Measurements from ENCODE around the gene ATG4A.

ATG4A gene

DNA sequence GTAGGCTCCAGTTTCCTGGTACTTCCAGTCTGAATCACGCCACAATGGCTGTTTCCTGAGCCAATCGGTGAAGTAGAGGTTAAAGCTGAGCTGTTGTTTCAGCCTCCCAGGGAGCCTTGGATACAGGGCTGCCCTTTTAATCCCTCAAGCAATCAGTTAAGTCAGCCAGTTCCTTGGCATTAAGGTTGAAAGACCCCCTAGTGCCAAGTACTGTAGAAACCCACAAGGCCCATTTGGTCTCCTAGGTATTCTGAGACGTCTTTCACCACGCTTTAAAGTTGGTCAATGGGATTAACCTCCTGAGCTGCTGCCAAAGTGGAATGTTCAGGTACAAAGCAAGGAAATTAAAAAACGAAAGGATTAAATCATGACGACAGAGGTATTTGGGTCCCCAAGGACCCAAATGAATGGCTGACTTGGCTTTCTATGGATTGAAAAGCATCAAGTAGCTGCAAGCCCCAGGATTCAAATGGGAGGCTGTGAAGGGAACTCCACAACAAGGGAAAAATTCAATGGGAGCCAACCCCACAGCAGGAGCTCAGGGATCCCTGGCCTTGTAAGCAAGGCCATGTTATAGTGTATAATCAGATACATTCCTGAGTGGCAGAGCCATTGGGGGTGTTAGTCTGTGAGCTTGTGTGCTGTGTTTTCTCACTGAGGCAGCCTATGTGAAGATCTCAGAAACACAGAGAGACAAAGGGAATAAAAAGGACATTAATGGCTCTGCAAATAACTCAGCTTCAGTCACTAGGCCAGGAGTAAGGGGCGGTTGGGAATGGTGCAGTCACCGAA, 86.0 kb downstream of the ATG4A start:
- Histone ChIP-seq H3K27ac (ENCODE audit: poor library complexity, severe bottlenecking) (no peak overlapping the region), H3K9me3 (ENCODE audit: severe bottlenecking) (no peaks in the 10 kb centered on the region), H3K27me3 (ENCODE audit: insufficient read depth, poor library complexity, severe bottlenecking) (no peaks in the 10 kb centered on the region), H3K36me3 (ENCODE audit: low read depth) (no peaks in the 10 kb centered on the region), H3K4me3 (ENCODE audit: severe bottlenecking) (no peak overlapping the region), H3K4me1 (ENCODE audit: insufficient read depth, poor library complexity, severe bottlenecking) (no peaks in the 10 kb centered on the region)
- DNase-seq (ENCODE audit: low spot score) (no peak), ATAC-seq (ENCODE audit: low read depth) (no peak)
- TF ChIP-seq, protein P1, sequence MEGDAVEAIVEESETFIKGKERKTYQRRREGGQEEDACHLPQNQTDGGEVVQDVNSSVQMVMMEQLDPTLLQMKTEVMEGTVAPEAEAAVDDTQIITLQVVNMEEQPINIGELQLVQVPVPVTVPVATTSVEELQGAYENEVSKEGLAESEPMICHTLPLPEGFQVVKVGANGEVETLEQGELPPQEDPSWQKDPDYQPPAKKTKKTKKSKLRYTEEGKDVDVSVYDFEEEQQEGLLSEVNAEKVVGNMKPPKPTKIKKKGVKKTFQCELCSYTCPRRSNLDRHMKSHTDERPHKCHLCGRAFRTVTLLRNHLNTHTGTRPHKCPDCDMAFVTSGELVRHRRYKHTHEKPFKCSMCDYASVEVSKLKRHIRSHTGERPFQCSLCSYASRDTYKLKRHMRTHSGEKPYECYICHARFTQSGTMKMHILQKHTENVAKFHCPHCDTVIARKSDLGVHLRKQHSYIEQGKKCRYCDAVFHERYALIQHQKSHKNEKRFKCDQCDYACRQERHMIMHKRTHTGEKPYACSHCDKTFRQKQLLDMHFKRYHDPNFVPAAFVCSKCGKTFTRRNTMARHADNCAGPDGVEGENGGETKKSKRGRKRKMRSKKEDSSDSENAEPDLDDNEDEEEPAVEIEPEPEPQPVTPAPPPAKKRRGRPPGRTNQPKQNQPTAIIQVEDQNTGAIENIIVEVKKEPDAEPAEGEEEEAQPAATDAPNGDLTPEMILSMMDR (IDR thresholded peaks at IDR 0.05; ENCODE audit: poor library complexity, severe bottlenecking) = no peak

GRCh38 chrX:108178143-108178498, 86.5 kb downstream of the ATG4A start:
- Histone ChIP-seq H3K9me3 (ENCODE audit: severe bottlenecking) (no peaks in the 10 kb centered on the region), H3K27me3 (ENCODE audit: insufficient read depth, poor library complexity, severe bottlenecking) (no peaks in the 10 kb centered on the region), H3K4me3 (ENCODE audit: severe bottlenecking) (no peak overlapping the region), H3K36me3 (ENCODE audit: low read depth) (no peaks in the 10 kb centered on the region), H3K4me1 (ENCODE audit: insufficient read depth, poor library complexity, severe bottlenecking) (no peaks in the 10 kb centered on the region), H3K27ac (ENCODE audit: poor library complexity, severe bottlenecking) (no peak overlapping the region)
- no peak for ATAC-seq (ENCODE audit: low read depth)
- TF ChIP-seq, protein P1 (IDR thresholded peaks at IDR 0.05; ENCODE audit: poor library complexity, severe bottlenecking) = no peak
- DNase-seq (ENCODE audit: low spot score) = no peak

- no peaks in the 10 kb centered on the region for H3K27me3 ChIP-seq (ENCODE audit: insufficient read depth, poor library complexity, severe bottlenecking)
- peak overlapping the region; percentile 34 for H3K27ac ChIP-seq (ENCODE audit: poor library complexity, severe bottlenecking)
- DNase-seq (ENCODE audit: low spot score) = no peak
- ATAC-seq (ENCODE audit: low read depth) = peak; percentile 97
- H3K36me3 ChIP-seq (ENCODE audit: low read depth) = no peaks in the 10 kb centered on the region; the same call in 1 of the 2 replicates
- H3K4me3 ChIP-seq (ENCODE audit: severe bottlenecking) = no peak overlapping the region
- H3K4me1 ChIP-seq (ENCODE audit: insufficient read depth, poor library complexity, severe bottlenecking) = peaks cover 10% of the 10 kb centered on the region
- no peaks in the 10 kb centered on the region for H3K9me3 ChIP-seq (ENCODE audit: severe bottlenecking)
- TF ChIP-seq, protein P1 (IDR thresholded peaks at IDR 0.05; ENCODE audit: poor library complexity, severe bottlenecking) = no peak
These were observed 95.2 kb downstream of the ATG4A start for GRCh38 chrX:108186811-108187210.

DNA sequence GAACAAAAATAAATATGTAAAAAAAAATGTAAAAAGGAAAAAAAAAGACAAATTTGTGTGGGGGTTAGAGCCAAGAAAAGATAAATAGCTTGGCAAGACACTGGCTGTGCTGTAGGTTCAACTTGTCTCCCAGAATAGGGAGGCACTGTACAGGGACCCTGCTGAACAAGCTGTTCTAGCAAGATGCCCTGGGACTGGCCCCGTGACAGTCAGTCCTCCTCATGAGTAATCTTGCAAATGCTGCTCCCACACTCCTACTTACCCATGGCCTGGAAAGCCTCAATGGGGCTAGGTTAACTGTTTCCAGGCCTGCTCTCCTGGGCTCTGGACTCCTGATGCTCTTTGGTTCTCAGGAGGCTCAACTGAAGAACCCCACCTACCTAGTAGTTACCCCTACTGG, 106.8 kb downstream of the ATG4A start:
- no peaks in the 10 kb centered on the region for H3K27me3 ChIP-seq (ENCODE audit: insufficient read depth, poor library complexity, severe bottlenecking)
- peaks cover 6% of the 10 kb centered on the region; the same call in 1 of the 2 replicates for H3K36me3 ChIP-seq (ENCODE audit: low read depth)
- no peak for ATAC-seq (ENCODE audit: low read depth)
- DNase-seq (ENCODE audit: low spot score) = no peak
- TF ChIP-seq, protein P1 (IDR thresholded peaks at IDR 0.05; ENCODE audit: poor library complexity, severe bottlenecking) = no peak
- no peaks in the 10 kb centered on the region for H3K4me1 ChIP-seq (ENCODE audit: insufficient read depth, poor library complexity, severe bottlenecking)
- no peaks in the 10 kb centered on the region for H3K9me3 ChIP-seq (ENCODE audit: severe bottlenecking)
- no peak overlapping the region for H3K27ac ChIP-seq (ENCODE audit: poor library complexity, severe bottlenecking)
- no peak overlapping the region for H3K4me3 ChIP-seq (ENCODE audit: severe bottlenecking)

DNA sequence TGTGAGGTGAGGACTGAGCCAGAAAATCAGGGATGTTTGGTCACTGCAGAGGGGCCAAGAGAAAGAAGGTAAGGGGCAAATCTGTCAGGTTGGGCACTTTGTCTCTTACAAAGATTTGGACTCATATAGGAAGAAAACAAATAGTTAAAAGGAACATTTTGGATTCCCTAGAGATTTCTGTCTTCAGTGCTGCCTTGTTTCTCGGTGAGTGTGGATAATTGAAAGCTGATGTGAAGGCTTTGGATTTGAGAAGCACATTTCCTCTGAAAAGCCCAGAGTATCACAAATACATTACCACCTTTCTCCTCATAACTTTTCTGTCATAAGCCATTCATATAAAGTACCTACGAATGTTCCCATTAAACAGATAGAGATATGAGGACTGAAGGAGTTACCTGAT, 107.5 kb downstream of the ATG4A start:
- no peak for DNase-seq (ENCODE audit: low spot score)
- Histone ChIP-seq H3K4me1 (ENCODE audit: insufficient read depth, poor library complexity, severe bottlenecking) (no peaks in the 10 kb centered on the region), H3K36me3 (ENCODE audit: low read depth) (peaks cover 6% of the 10 kb centered on the region; the same call in 1 of the 2 replicates), H3K27me3 (ENCODE audit: insufficient read depth, poor library complexity, severe bottlenecking) (no peaks in the 10 kb centered on the region), H3K9me3 (ENCODE audit: severe bottlenecking) (no peaks in the 10 kb centered on the region), H3K27ac (ENCODE audit: poor library complexity, severe bottlenecking) (no peak overlapping the region), H3K4me3 (ENCODE audit: severe bottlenecking) (no peak overlapping the region)
- TF ChIP-seq, protein P1 (IDR thresholded peaks at IDR 0.05; ENCODE audit: poor library complexity, severe bottlenecking) = no peak
- no peak for ATAC-seq (ENCODE audit: low read depth)

All from RWPE2 (cell line).